ENCODE measurements around the gene RAB31. TPM values are rescaled to one million over a fixed set of nuclear protein-coding genes. Genes with fewer than 3 reads are reported as not detected.

Gene RAB31
- total RNA-seq, 1 donor from 2014 or later = 18.9 TPM

DNA sequence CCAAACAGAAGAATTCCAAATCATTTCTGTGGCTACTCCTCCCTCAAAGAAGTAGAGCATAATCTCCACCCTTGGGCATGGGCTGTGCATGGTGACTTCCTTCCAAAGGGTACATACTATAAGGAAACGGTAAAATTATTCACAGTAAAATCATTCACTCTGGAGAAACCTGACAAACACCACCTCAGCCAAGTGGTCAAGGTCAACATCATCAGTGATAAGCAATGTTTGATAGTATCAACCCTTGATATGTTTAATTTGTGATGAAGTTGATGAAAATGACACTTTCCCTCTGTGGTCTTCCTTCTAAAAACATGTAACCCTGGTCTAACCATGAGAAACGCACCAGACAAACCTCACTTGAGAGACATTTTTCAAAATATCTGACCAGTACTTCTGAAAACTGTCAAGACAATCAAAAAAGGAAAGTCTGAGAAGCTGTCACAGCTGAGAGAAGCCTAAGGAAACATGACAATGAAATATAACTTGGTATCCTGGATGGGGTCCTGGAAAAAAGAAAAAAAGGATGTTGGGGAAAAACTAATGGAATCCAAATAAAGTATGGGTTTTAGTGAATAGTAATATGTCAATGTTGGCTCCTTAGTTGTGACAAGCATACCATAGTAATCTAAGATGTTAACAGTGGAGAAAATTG, 168.2 kb downstream of the RAB31 start:
- Mint-ChIP-seq H3K27ac (ENCODE audit: unreplicated experiment) (no peak overlapping the region), H3K27me3 (ENCODE audit: low read depth) (no peaks in the 10 kb centered on the region), H3K4me3 (no peak overlapping the region), H3K4me1 (peaks cover 2% of the 10 kb centered on the region), H3K36me3 (ENCODE audit: low read depth) (no peaks in the 10 kb centered on the region), H3K9me3 (no peaks in the 10 kb centered on the region)
- no peak for DNase-seq (ENCODE audit: low read depth, low spot score)
- TF ChIP-seq, protein P1, sequence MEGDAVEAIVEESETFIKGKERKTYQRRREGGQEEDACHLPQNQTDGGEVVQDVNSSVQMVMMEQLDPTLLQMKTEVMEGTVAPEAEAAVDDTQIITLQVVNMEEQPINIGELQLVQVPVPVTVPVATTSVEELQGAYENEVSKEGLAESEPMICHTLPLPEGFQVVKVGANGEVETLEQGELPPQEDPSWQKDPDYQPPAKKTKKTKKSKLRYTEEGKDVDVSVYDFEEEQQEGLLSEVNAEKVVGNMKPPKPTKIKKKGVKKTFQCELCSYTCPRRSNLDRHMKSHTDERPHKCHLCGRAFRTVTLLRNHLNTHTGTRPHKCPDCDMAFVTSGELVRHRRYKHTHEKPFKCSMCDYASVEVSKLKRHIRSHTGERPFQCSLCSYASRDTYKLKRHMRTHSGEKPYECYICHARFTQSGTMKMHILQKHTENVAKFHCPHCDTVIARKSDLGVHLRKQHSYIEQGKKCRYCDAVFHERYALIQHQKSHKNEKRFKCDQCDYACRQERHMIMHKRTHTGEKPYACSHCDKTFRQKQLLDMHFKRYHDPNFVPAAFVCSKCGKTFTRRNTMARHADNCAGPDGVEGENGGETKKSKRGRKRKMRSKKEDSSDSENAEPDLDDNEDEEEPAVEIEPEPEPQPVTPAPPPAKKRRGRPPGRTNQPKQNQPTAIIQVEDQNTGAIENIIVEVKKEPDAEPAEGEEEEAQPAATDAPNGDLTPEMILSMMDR (conservative IDR thresholded peaks at IDR 0.05) = no peak

DNA sequence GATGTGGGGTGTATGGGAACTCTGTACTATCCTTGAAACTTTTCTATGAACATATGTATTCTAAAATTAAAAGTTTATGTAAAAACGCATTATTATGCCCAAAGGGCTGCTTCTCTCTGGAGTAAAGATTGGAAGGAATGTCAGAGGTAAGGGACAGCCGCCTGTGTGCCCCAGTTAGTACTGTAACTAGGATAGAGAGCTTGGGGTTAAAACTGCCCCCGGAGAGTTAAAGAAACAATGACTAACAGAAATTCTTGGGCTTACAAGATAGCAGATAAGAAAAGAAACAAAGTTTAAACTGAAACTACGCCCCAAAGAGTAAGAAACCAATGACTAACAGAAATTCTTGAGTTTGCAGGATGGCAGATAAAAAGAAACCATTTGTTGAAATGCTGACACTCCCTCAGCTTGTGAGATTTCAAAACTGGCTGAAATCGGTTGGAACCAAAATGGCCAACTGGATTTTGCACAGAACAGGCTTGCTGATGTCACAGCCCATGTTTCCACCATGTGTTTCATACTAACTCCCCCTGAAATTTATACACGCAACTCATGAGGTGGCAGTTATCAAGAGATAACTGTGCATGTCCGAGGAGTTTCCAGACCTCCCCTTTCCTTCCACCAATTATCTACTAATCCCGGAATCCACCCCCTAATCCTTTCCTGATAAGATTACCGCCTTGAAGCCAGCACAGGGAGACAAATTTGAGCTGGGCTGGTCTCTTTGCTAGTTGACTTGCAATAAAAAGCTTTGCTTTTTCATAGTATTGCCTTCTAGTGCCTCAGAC, 169.0 kb downstream of the RAB31 start:
- Mint-ChIP-seq H3K36me3 (ENCODE audit: low read depth) (no peaks in the 10 kb centered on the region), H3K27ac (ENCODE audit: unreplicated experiment) (no peak overlapping the region), H3K27me3 (ENCODE audit: low read depth) (no peaks in the 10 kb centered on the region), H3K4me3 (no peak overlapping the region), H3K4me1 (no peaks in the 10 kb centered on the region), H3K9me3 (no peaks in the 10 kb centered on the region)
- TF ChIP-seq, protein P1 (conservative IDR thresholded peaks at IDR 0.05) = no peak
- DNase-seq (ENCODE audit: low read depth, low spot score) = no peak

- Mint-ChIP-seq H3K9me3 (no peaks in the 10 kb centered on the region), H3K4me3 (no peak overlapping the region), H3K36me3 (ENCODE audit: low read depth) (no peaks in the 10 kb centered on the region), H3K27ac (ENCODE audit: unreplicated experiment) (no peak overlapping the region), H3K27me3 (ENCODE audit: low read depth) (no peaks in the 10 kb centered on the region), H3K4me1 (no peaks in the 10 kb centered on the region)
- TF ChIP-seq, protein P1 (conservative IDR thresholded peaks at IDR 0.05) = no peak
- DNase-seq (ENCODE audit: low read depth, low spot score) = no peak
Measured at GRCh38 chr18:9877655-9878014, 169.5 kb downstream of the RAB31 start.

DNA sequence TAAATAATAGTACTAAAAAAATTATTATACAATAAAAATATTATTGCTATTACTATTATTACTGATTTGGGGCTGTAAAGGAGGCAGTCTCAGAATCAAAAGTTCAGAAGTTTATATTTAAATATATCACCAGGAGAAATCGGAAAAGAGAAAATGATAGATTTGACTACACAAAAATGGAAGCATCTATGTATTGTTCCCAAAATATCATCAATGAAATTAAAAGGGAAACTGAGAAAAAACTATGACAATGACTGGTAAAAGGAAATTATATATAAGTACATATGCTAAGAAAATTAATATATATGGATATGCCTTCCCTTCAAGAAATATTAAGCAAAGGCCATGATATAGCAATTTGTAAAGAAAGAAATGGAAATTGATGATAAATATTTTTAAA, 170.0 kb downstream of the RAB31 start:
- no peak overlapping the region for H3K4me3 Mint-ChIP-seq
- no peaks in the 10 kb centered on the region for H3K27me3 Mint-ChIP-seq (ENCODE audit: low read depth)
- DNase-seq (ENCODE audit: low read depth, low spot score) = no peak
- H3K27ac Mint-ChIP-seq (ENCODE audit: unreplicated experiment) = no peak overlapping the region
- no peaks in the 10 kb centered on the region for H3K9me3 Mint-ChIP-seq
- TF ChIP-seq, protein P1 (conservative IDR thresholded peaks at IDR 0.05) = no peak
- no peaks in the 10 kb centered on the region for H3K4me1 Mint-ChIP-seq
- H3K36me3 Mint-ChIP-seq (ENCODE audit: low read depth) = no peaks in the 10 kb centered on the region

DNA sequence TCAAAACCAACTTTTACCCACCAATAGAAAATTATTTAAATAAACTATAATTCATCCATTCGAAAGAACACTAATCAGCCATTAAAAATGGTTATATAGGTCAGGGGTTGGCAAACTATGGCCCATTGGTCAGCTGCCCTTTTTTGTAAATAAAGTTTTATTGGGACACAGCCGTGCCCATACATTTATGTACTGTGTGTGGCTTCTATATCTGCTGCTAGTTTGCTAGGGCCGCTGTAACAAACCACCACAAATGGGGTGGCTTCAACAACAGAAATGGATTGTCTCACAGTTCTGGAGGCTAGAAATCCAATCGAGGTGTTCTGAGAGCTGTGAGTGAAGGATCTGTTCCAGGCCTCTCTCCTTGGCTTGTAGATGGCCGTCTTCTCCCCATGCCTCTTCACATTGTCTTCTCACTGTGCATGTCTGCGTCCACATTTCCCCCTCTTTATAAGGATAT, 170.7 kb downstream of the RAB31 start:
- TF ChIP-seq, protein P1 (conservative IDR thresholded peaks at IDR 0.05) = no peak
- Mint-ChIP-seq H3K9me3 (no peaks in the 10 kb centered on the region), H3K36me3 (ENCODE audit: low read depth) (no peaks in the 10 kb centered on the region), H3K4me1 (no peaks in the 10 kb centered on the region), H3K27me3 (ENCODE audit: low read depth) (no peaks in the 10 kb centered on the region), H3K27ac (ENCODE audit: unreplicated experiment) (no peak overlapping the region), H3K4me3 (no peak overlapping the region)
- no peak for DNase-seq (ENCODE audit: low read depth, low spot score)

Data from neural crest cell (in vitro differentiated cells).